OCI-LY7 (cell line): Measurements from ENCODE around the gene ARHGAP26.

Experiments
- CTCF ChIP-seq: fragments of 200-600 bp; sonication (generic); conservative IDR thresholded peaks from 2 replicates; pipeline ENCODE4 v1.5.1; 2014; ENCODE audit warnings: mild to moderate bottlenecking, antibody characterized with exemption, low read length, moderate library complexity, mixed read lengths
- EZH2phosphoT487 ChIP-seq: fragments of 200-600 bp; sonication (generic); IDR thresholded peaks from 2 replicates; pipeline ENCODE4 v1.6.1; 2018; ENCODE audit warnings: low read depth, borderline replicate concordance, mild to moderate bottlenecking, mixed run types, antibody characterized with exemption, low read length, moderate library complexity, mixed read lengths

- TF ChIP-seq CTCF (no peak), EZH2phosphoT487 (no peak)
These were observed 435.2 kb downstream of the ARHGAP26 start for GRCh38 chr5:143205386-143205785.
